Common myeloid progenitor, CD34-positive (primary cell): Measurements from ENCODE around the gene CAMK2A.

ENCODE experiments used
- CTCF ChIA-PET: fragments of 350-600 bp; sonication (Branson Sonifier 250); formaldehyde crosslinking; loops from one replicate; lab custom pipeline; 2021; ENCODE audit warnings: antibody characterized with exemption; lab: Charles Lee
- POLR2A ChIA-PET: fragments of 350-600 bp; sonication (Branson Sonifier 250); formaldehyde crosslinking; loops from one replicate; lab custom pipeline; 2021; ENCODE audit warnings: antibody characterized with exemption; lab: Charles Lee
- DNase-seq, 3 donors: peaks; one replicate each; pipeline versions ENCODE4 v3.0.0 to v3.0.0-alpha.2; 2013
- H3K27ac ChIP-seq, 2 experiments: 1 replicate in 1 of 2; 2 replicates in 1 of 2; pipeline ENCODE4 v1.7.0; 2013; ENCODE audit warnings: inconsistent platforms in 2 of 2, low read length in 2 of 2, mild to moderate bottlenecking in 2 of 2, low read depth in 1 of 2, moderate library complexity in 1 of 2; ENCODE audit not compliant: severe bottlenecking in 2 of 2, insufficient read depth in 1 of 2, poor library complexity in 1 of 2
- H3K27me3 ChIP-seq, 5 experiments: replicated peaks in 2 of 5; 1 replicate in 3 of 5; 2 replicates in 2 of 5; pipeline versions ENCODE4 v1.6.1 to v1.7.0; 2013; ENCODE audit warnings: low read length in 4 of 5, mild to moderate bottlenecking in 2 of 5, moderate library complexity in 2 of 5, inconsistent platforms in 1 of 5; ENCODE audit not compliant: insufficient read depth in 5 of 5, control insufficient read depth in 4 of 5
- H3K36me3 ChIP-seq, 4 experiments: 1 replicate in 2 of 4; 2 replicates in 2 of 4; pipeline versions ENCODE4 v1.6.1 to v1.7.0; 2013; ENCODE audit warnings: low read length in 3 of 4, control low read depth in 1 of 4, mild to moderate bottlenecking in 1 of 4; ENCODE audit not compliant: control insufficient read depth in 4 of 4, insufficient read depth in 4 of 4
- H3K4me1 ChIP-seq, 4 experiments: 1 replicate in 3 of 4; 2 replicates in 1 of 4; pipeline versions ENCODE4 v1.6.1 to v1.7.1; 2013; ENCODE audit warnings: low read length in 3 of 4, mild to moderate bottlenecking in 3 of 4, control low read depth in 1 of 4, inconsistent platforms in 1 of 4, moderate library complexity in 1 of 4; ENCODE audit not compliant: control insufficient read depth in 4 of 4, insufficient read depth in 4 of 4; ENCODE audit errors: control extremely low read depth in 1 of 4
- H3K4me3 ChIP-seq, 7 experiments: 1 replicate in 4 of 7; 2 replicates in 3 of 7; pipeline versions ENCODE4 v1.5.1 to v1.7.0; 2013; ENCODE audit warnings: mild to moderate bottlenecking in 7 of 7, low read length in 6 of 7, moderate library complexity in 6 of 7, inconsistent platforms in 2 of 7, low read depth in 2 of 7, control low read depth in 1 of 7; ENCODE audit not compliant: insufficient read depth in 4 of 7, control insufficient read depth in 1 of 7; ENCODE audit errors: extremely low read depth in 1 of 7
- H3K9me3 ChIP-seq, 5 experiments: 1 replicate in 4 of 5; 2 replicates in 1 of 5; pipeline versions ENCODE4 v1.6.1 to v1.7.1; 2013; ENCODE audit warnings: low read length in 4 of 5, mild to moderate bottlenecking in 2 of 5, inconsistent platforms in 1 of 5, low read depth in 1 of 5, moderate library complexity in 1 of 5; ENCODE audit not compliant: control insufficient read depth in 4 of 5, insufficient read depth in 2 of 5; ENCODE audit errors: control extremely low read depth in 1 of 5
- WGBS: methylation state at CpG from one replicate; pipeline ENCODE4 v1.1.5; 2013; ENCODE audit not compliant: insufficient coverage; 5-methylcytosine and 5-hydroxymethylcytosine counted together

The CAMK2A gene

GRCh38 chr5:150305557-150305956, 16.0 kb upstream of the CAMK2A start:
- WGBS = no CpG with 5 or more reads among the region's 1 CpG
- Histone ChIP-seq H3K4me1 (peaks cover 0 to 16% (median 6%) of the 10 kb centered on the region in 4 experiments), H3K4me3 (no peak overlapping the region), H3K9me3 (no peaks in the 10 kb centered on the region), H3K27ac (no peak overlapping the region), H3K27me3 (peaks cover 5 to 41% (median 34%) of the 10 kb centered on the region in 5 experiments), H3K36me3 (no peaks in the 10 kb centered on the region)
- no peak for DNase-seq
- ChIA-PET CTCF (interaction anchor here (0.9 to 1.2 kb wide), 3 partner anchors 20 to 44 kb away, joined by 3 read pairs; no protein-coding TSS in a partner anchor), POLR2A (no interaction called here)

- ChIA-PET CTCF (interaction anchor here (0.9 to 1.2 kb wide), 2 partner anchors 26 to 45 kb away, joined by 3 read pairs; no protein-coding TSS in a partner anchor), POLR2A (no interaction called here)
- H3K36me3 ChIP-seq = no peaks in the 10 kb centered on the region
- 93% methylated on average over 2 of the region's 2 CpGs for WGBS
- H3K27me3 ChIP-seq = peaks cover 5 to 45% (median 34%) of the 10 kb centered on the region in 5 experiments
- no peak overlapping the region for H3K27ac ChIP-seq
- no peak overlapping the region for H3K4me3 ChIP-seq
- DNase-seq = no peak
- H3K9me3 ChIP-seq = no peaks in the 10 kb centered on the region
- H3K4me1 ChIP-seq = peaks cover 0 to 16% (median 6%) of the 10 kb centered on the region in 4 experiments
These were observed 15.5 kb upstream of the CAMK2A start for GRCh38 chr5:150305095-150305494.

- no peak overlapping the region for H3K4me3 ChIP-seq
- DNase-seq = no peak
- no peak overlapping the region for H3K27ac ChIP-seq
- no peaks in the 10 kb centered on the region for H3K36me3 ChIP-seq
- 100% methylated on average over 4 of the region's 4 CpGs for WGBS
- ChIA-PET CTCF (interaction anchor here (0.9 kb wide), 1 partner anchor 45 kb away, joined by 3 read pairs; no protein-coding TSS in a partner anchor), POLR2A (no interaction called here)
- peaks cover 5 to 47% (median 34%) of the 10 kb centered on the region in 5 experiments for H3K27me3 ChIP-seq
- no peaks in the 10 kb centered on the region for H3K9me3 ChIP-seq
- H3K4me1 ChIP-seq = peaks cover 0 to 16% (median 6%) of the 10 kb centered on the region in 4 experiments
These were observed 15.0 kb upstream of the CAMK2A start for GRCh38 chr5:150304481-150305081.

- DNase-seq = no peak
- 95% methylated on average over 5 of the region's 7 CpGs for WGBS
- H3K9me3 ChIP-seq = no peaks in the 10 kb centered on the region
- H3K27me3 ChIP-seq = peaks cover 5 to 47% (median 32%) of the 10 kb centered on the region in 5 experiments
- ChIA-PET CTCF (interaction anchor here (1.3 to 2.2 kb wide), 2 partner anchors 19 to 47 kb away, joined by 3 to 6 read pairs; no protein-coding TSS in a partner anchor), POLR2A (no interaction called here)
- peaks cover 0 to 16% (median 6%) of the 10 kb centered on the region in 4 experiments for H3K4me1 ChIP-seq
- no peak overlapping the region for H3K27ac ChIP-seq
- H3K4me3 ChIP-seq = no peak overlapping the region
- H3K36me3 ChIP-seq = no peaks in the 10 kb centered on the region
These were observed 14.2 kb upstream of the CAMK2A start for GRCh38 chr5:150303660-150304386.

GRCh38 chr5:150303070-150303615, 13.6 kb upstream of the CAMK2A start:
- POLR2A ChIA-PET = interaction anchor here (0.6 kb wide), 1 partner anchor 234 kb away, joined by 5 read pairs; no protein-coding TSS in a partner anchor
- peak overlapping the region in 2 of 7 experiments; percentile 38 to 40 for H3K4me3 ChIP-seq
- CTCF ChIA-PET = interaction anchor here (1.1 to 2.2 kb wide), 3 partner anchors 18 to 48 kb away, joined by 3 to 6 read pairs (median 3); no protein-coding TSS in a partner anchor
- H3K4me1 ChIP-seq = peaks cover 0 to 16% (median 6%) of the 10 kb centered on the region in 4 experiments
- WGBS = 29% methylated on average over 12 of the region's 16 CpGs
- no peak for DNase-seq
- no peaks in the 10 kb centered on the region for H3K9me3 ChIP-seq
- H3K36me3 ChIP-seq = no peaks in the 10 kb centered on the region
- H3K27ac ChIP-seq = no peak overlapping the region
- H3K27me3 ChIP-seq = peaks cover 5 to 47% (median 32%) of the 10 kb centered on the region in 5 experiments

GRCh38 chr5:150302301-150303069, 12.9 kb upstream of the CAMK2A start, which contains the start of gene ARSI:
TSS of gene ARSI (minus strand) at chr5:150302905. CDS start at chr5:150302373, 532 bp downstream.
- Histone ChIP-seq H3K27ac (no peak within 1 kb of the TSS), H3K36me3 (no peaks in the 10 kb centered on the region), H3K4me3 (peak within 1 kb of the TSS in 3 of 7 experiments; percentile 38 to 41 (median 40)), H3K4me1 (peaks cover 0 to 15% (median 6%) of the 10 kb centered on the region in 4 experiments), H3K27me3 (peaks cover 5 to 47% (median 32%) of the 10 kb centered on the region in 5 experiments), H3K9me3 (no peaks in the 10 kb centered on the region)
- peak in 2 of 3 donors; percentile 10 to 28 for DNase-seq
- POLR2A ChIA-PET = interaction anchor here (0.6 kb wide), 1 partner anchor 234 kb away, joined by 5 read pairs; no protein-coding TSS in a partner anchor
- CTCF ChIA-PET = interaction anchor here (1.1 to 2.2 kb wide), 3 partner anchors 18 to 48 kb away, joined by 3 to 6 read pairs (median 3); no protein-coding TSS in a partner anchor
- WGBS = 1% methylated on average over 39 of the region's 63 CpGs
